WTC11 (cell line): ENCODE data around the gene NCS1. TPM values are rescaled to one million over a fixed set of nuclear protein-coding genes. Genes with fewer than 3 reads are reported as not detected.

Experiments
- ATF2 ChIP-seq: sonication (generic); formaldehyde crosslinking; IDR thresholded peaks from 2 replicates; pipeline ENCODE4 v1.8.1; 2022; ENCODE audit warnings: low read depth, missing genetic modification reagents, borderline replicate concordance
- ATF6 ChIP-seq: sonication (generic); formaldehyde crosslinking; IDR thresholded peaks from 2 replicates; pipeline ENCODE4 v1.8.1; 2023; ENCODE audit warnings: mild to moderate bottlenecking, missing genetic modification reagents
- CBFB ChIP-seq: sonication (generic); formaldehyde crosslinking; IDR thresholded peaks from 2 replicates; pipeline ENCODE4 v1.8.1; 2022; ENCODE audit warnings: mild to moderate bottlenecking, low read depth, missing genetic modification reagents
- CDX4 ChIP-seq: fragments of 250-450 bp; sonication (Bioruptor Pico); IDR thresholded peaks from 2 replicates; pipeline ENCODE4 v1.9.0; 2021; ENCODE audit warnings: moderate library complexity, mild to moderate bottlenecking, inconsistent platforms, borderline replicate concordance
- CTCF ChIP-seq: fragments of 200-600 bp; IDR thresholded peaks from 2 replicates; pipeline ENCODE4 v1.8.0; 2022; ENCODE audit warnings: antibody characterized with exemption
- E2F5 ChIP-seq: sonication (generic); formaldehyde crosslinking; IDR thresholded peaks from 2 replicates; pipeline ENCODE4 v1.8.1; 2022; ENCODE audit warnings: mild to moderate bottlenecking, moderate library complexity, missing genetic modification reagents
- EMX1 ChIP-seq: fragments of 250-450 bp; sonication (Bioruptor Pico); IDR thresholded peaks from 2 replicates; pipeline ENCODE4 v1.8.0; 2021; ENCODE audit warnings: mild to moderate bottlenecking
- ERG ChIP-seq: fragments of 250-450 bp; sonication (Bioruptor Pico); IDR thresholded peaks from 2 replicates; pipeline ENCODE4 v1.8.0; 2021; ENCODE audit warnings: mild to moderate bottlenecking
- ETV6 ChIP-seq: sonication (generic); formaldehyde crosslinking; IDR thresholded peaks from 2 replicates; pipeline ENCODE4 v1.8.1; 2022; ENCODE audit warnings: mild to moderate bottlenecking, missing genetic modification reagents
- FOXJ3 ChIP-seq: sonication (generic); formaldehyde crosslinking; IDR thresholded peaks from 2 replicates; pipeline ENCODE4 v1.9.0; 2021; ENCODE audit warnings: missing genetic modification reagents, mild to moderate bottlenecking, borderline replicate concordance
- FOXK1 ChIP-seq: sonication (generic); formaldehyde crosslinking; IDR thresholded peaks from 2 replicates; pipeline ENCODE4 v1.8.0; 2022; ENCODE audit warnings: mild to moderate bottlenecking, moderate library complexity, missing genetic modification reagents
- HMGA2 ChIP-seq: fragments of 250-450 bp; sonication (Bioruptor Pico); IDR thresholded peaks from 2 replicates; pipeline ENCODE4 v1.4.0; 2021; ENCODE audit warnings: mild to moderate bottlenecking, moderate library complexity
- KAT7 ChIP-seq: sonication (generic); formaldehyde crosslinking; IDR thresholded peaks from 2 replicates; pipeline ENCODE4 v1.8.1; 2023; ENCODE audit warnings: missing genetic modification reagents, mild to moderate bottlenecking, borderline replicate concordance
- MAX ChIP-seq: sonication (generic); formaldehyde crosslinking; IDR thresholded peaks from 2 replicates; pipeline ENCODE4 v1.8.0; 2022; ENCODE audit warnings: mild to moderate bottlenecking, missing genetic modification reagents
- MLX ChIP-seq: sonication (generic); formaldehyde crosslinking; IDR thresholded peaks from 2 replicates; pipeline ENCODE4 v1.8.1; 2023; ENCODE audit warnings: mild to moderate bottlenecking, missing genetic modification reagents, moderate library complexity
- NFATC4 ChIP-seq: fragments of 250-450 bp; sonication (Bioruptor Pico); IDR thresholded peaks from 2 replicates; pipeline ENCODE4 v1.9.0; 2021; ENCODE audit warnings: mild to moderate bottlenecking
- NR1H2 ChIP-seq: sonication (generic); formaldehyde crosslinking; IDR thresholded peaks from 2 replicates; pipeline ENCODE4 v1.9.0; 2021; ENCODE audit warnings: mild to moderate bottlenecking, moderate library complexity, missing genetic modification reagents
- TEAD4 ChIP-seq: sonication (generic); formaldehyde crosslinking; IDR thresholded peaks from 2 replicates; pipeline ENCODE4 v1.8.0; 2022; ENCODE audit warnings: mild to moderate bottlenecking, missing genetic modification reagents
- TP53 ChIP-seq: sonication (generic); formaldehyde crosslinking; IDR thresholded peaks from 2 replicates; pipeline ENCODE4 v1.8.1; 2023; ENCODE audit warnings: mild to moderate bottlenecking, missing genetic modification reagents
- ZBTB43 ChIP-seq: sonication (generic); formaldehyde crosslinking; IDR thresholded peaks from 2 replicates; pipeline ENCODE4 v1.8.1; 2023; ENCODE audit warnings: mild to moderate bottlenecking, missing genetic modification reagents
- ZMAT4 ChIP-seq: fragments of 250-450 bp; sonication (Bioruptor Pico); IDR thresholded peaks from 2 replicates; pipeline ENCODE4 v1.9.0; 2021; ENCODE audit warnings: mild to moderate bottlenecking
- ZNF121 ChIP-seq: sonication (generic); formaldehyde crosslinking; IDR thresholded peaks from 2 replicates; pipeline ENCODE4 v1.8.0; 2023; ENCODE audit warnings: missing genetic modification reagents
- ZNF263 ChIP-seq: sonication (generic); formaldehyde crosslinking; IDR thresholded peaks from 2 replicates; pipeline ENCODE4 v1.8.1; 2022; ENCODE audit warnings: low read depth, mild to moderate bottlenecking, moderate library complexity, missing genetic modification reagents
- ZNF396 ChIP-seq: fragments of 250-450 bp; sonication (Bioruptor Pico); IDR thresholded peaks from 2 replicates; pipeline ENCODE4 v1.8.0; 2021; ENCODE audit warnings: mild to moderate bottlenecking, moderate library complexity, borderline replicate concordance
- ZNF512 ChIP-seq: sonication (generic); formaldehyde crosslinking; IDR thresholded peaks from 2 replicates; pipeline ENCODE4 v1.8.1; 2022; ENCODE audit warnings: missing genetic modification reagents, borderline replicate concordance
- total RNA-seq: library from RNA; stranded (reverse); gene quantifications from 3 replicates; pipeline ENCODE4 v1.2.3, GENCODE V29; 2021

NCS1 gene
- total RNA-seq, 1 experiment from 2014 or later = 32.4 TPM

GRCh38 chr9:130265431-130266235 is 93.4 kb downstream of the NCS1 start, which contains the start of gene HMCN2 (continued):
- TF ChIP-seq ATF6 (CRISPR knock-in tag) (0 out of 2 replicates have a peak, but pooled peaks have one; percentile 46), ERG (CRISPR knock-in tag) (no peak), ZMAT4 (CRISPR knock-in tag) (no peak), MLX (CRISPR knock-in tag) (no peak), CBFB (CRISPR knock-in tag) (0 out of 2 replicates have a peak, but pooled peaks have one; percentile 62), NFATC4 (CRISPR knock-in tag) (no peak), MAX (CRISPR knock-in tag) (peak; percentile 92; the same call in 1 of the 2 replicates), FOXK1 (CRISPR knock-in tag) (peak; percentile 80), TP53 (CRISPR knock-in tag) (peak; percentile 93), KAT7 (CRISPR knock-in tag) (peak; percentile 93; the same call in 1 of the 2 replicates), TEAD4 (CRISPR knock-in tag) (no peak; the same call in 1 of the 2 replicates), EMX1 (CRISPR knock-in tag) (no peak), CTCF (no peak), ZBTB43 (no peak; the same call in 1 of the 2 replicates), CDX4 (CRISPR knock-in tag) (no peak), ETV6 (CRISPR knock-in tag) (peak; percentile 94), ZNF512 (CRISPR knock-in tag) (no peak), NR1H2 (CRISPR knock-in tag) (no peak), ZNF396 (CRISPR knock-in tag) (no peak), E2F5 (CRISPR knock-in tag) (peak; percentile 29; the same call in 1 of the 2 replicates), ZNF121 (CRISPR knock-in tag) (0 out of 2 replicates have a peak, but pooled peaks have one; percentile 1), FOXJ3 (CRISPR knock-in tag) (no peak), ATF2 (peak; percentile 36; the same call in 1 of the 2 replicates), HMGA2 (CRISPR knock-in tag) (no peak), ZNF263 (CRISPR knock-in tag) (no peak; the same call in 1 of the 2 replicates)
